ENCODE data around the gene BMP6. TPM values are rescaled to one million over a fixed set of nuclear protein-coding genes. Genes with fewer than 3 reads are reported as not detected.

The BMP6 gene
- total RNA-seq, 1 donor from 2014 or later = 2.6 TPM

DNA sequence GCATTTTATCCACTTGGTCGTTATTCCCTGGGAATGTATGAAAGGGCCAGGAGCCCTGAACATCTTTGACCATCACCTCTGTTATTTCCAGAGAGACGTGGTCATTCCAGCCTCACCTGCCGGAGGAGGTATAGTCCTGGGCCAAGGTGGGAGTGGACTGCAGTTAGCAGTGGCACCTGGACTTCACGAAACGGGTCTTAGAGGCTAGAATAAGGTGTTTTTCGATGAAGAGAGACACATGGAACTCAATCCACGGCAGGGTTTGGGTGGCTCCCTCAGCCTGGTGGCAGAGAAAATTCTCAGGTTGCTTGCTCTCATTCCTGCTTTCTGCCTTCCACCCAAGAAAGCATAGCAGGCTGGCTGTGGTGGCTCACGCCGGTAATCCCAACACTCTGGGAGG is 48.0 kb downstream of the BMP6 start:
- no peak for ATAC-seq (ENCODE audit: poor library complexity)
- DNase-seq = no peak
- intact Hi-C loops (cut with DNase I) = no loop called here

DNA sequence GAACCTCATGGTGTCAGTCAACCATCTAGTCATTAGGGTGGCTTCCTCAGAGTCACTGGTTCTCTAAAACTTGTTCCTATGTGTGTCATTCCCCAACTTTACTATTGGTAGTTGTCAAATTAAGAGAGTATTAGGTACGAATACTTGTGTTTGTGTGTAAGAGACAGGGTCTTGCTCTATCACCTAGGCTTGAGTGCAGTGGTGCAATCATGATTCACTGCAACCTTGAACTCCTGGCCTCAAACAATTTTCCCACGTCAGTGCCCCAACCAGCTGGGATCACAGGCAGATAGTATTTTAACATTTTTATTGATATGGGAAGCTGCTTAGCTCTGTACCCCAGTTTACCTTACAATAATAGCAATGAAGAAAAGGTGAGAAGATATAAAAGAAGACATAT is 50.6 kb downstream of the BMP6 start:
- ATAC-seq (ENCODE audit: poor library complexity) = no peak
- DNase-seq = no peak
- intact Hi-C loops (cut with DNase I) = no loop called here

DNA sequence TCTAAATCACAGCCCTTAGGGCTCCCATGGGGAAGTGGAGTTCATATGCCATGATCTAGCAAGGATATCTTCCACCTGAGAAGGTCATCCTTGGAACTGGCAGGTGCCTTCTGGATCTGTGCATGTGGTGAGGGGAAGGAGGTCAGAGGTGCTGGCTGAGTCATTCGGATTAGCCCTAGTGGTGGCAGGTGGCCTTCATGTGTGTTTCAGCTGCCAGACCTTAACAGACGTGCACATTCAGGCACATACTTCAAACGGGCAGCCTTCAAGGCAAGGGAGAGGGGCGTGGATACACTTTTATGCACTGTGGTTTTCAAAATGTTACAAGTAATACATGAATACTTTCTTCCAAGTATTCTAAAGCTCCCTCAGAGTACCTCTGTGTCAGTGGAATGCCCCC is 51.2 kb downstream of the BMP6 start:
- ATAC-seq (ENCODE audit: poor library complexity) = no peak
- DNase-seq = no peak
- intact Hi-C loops (cut with DNase I) = no loop called here

DNA sequence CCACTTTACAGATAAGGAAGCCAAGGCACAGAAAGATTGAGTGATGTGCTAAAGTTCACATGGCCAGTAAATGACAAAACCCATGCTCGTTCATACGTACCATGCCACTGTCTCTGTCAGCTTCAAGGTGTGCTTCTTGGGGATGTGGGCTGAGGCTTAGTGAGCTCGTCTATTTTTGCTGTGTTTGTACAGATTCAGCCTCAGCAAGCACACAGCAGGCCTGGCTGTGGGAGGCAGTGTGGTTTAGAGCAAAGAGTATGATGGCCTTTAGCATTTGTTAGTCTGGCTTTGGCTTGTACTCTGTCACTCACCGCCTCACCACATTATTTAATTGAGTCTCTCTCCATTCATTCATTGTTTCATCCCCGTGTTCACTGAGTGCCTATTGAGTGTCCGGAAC is 55.3 kb downstream of the BMP6 start:
- intact Hi-C loops (cut with DNase I) = no loop called here
- no peak for ATAC-seq (ENCODE audit: poor library complexity)
- DNase-seq = no peak

DNA sequence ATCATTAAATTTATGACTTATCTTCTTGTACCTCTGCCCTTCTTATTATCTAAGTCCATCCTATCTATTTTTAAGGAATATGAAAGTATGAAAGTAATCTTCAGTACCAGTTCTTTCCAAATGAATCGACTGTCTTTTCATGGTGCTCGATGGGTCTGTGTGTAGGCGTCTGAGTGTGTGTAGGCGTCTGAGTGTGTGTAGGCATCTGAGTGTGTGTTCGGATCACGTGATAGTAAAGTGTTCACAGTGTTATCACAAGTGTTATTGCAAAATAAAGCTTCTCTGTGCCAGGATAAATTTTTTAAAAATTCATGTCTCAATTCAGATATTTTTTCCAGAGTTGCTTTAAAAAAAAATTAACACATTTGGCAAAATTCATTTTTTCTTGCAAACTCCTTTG is 58.3 kb downstream of the BMP6 start:
- intact Hi-C loops (cut with DNase I) = no loop called here
- no peak for DNase-seq
- no peak for ATAC-seq (ENCODE audit: poor library complexity)

DNA sequence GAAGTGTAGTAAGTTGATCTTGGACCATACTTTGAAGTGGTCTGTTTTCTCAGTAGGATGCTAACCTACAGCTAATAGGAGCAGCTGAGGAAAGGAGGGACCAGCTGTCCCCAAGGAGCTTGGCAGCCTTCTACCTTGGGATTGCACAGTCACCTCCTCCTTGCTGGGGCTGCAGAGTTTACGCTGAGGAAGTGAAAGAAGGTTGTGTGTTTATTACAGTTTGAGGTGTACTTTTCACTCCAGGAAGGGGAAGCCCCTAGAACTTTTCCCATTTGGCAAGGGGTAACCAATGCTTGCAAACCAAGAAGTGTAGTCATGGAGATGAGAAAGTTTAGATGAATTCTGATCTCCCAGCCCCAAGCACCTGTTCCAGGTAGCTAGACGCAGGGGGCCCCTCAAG is 58.8 kb downstream of the BMP6 start:
- ATAC-seq (ENCODE audit: poor library complexity) (no peak), DNase-seq (no peak)
- intact Hi-C loops (cut with DNase I) = no loop called here

DNA sequence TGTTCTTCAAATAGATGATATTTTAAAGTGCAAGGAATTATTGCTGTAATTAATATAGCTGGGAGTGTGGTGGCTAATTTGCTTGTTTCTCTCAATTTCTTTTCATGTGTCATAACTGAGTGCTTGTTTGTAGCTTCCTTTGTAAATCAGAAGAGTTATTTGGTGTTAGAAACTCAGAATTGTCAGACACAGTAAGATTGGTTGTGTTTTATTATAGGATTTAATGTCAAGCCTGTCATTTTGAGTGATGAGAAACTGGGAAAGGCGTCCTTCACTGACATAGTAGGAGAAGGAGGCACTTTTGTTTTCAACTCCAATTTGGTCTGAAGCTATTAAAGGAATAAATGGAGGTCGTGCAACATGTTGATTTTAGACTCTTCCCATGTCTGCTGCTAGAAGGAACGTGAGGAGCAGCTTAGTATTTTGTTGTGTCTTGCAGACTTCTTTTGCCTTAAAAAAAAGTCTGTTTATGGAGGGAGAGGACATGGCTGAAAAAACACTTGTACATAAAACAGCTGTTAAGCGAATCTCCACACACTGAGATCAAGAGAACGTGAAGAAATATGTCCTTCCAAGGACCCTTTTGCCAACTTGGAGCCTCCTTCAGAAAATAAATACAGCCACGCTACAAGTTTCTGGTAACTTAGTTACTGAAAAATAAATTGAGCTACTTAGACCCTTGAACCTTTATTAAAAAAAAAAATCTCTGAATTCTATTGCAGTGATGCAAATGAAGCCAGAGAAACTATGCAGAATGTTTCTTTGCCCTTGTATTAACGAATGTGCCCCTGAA is 59.5 kb downstream of the BMP6 start:
- DNase-seq (no peak), ATAC-seq (ENCODE audit: poor library complexity) (peak; percentile 63)
- intact Hi-C loops (cut with DNase I) = no loop called here

DNA sequence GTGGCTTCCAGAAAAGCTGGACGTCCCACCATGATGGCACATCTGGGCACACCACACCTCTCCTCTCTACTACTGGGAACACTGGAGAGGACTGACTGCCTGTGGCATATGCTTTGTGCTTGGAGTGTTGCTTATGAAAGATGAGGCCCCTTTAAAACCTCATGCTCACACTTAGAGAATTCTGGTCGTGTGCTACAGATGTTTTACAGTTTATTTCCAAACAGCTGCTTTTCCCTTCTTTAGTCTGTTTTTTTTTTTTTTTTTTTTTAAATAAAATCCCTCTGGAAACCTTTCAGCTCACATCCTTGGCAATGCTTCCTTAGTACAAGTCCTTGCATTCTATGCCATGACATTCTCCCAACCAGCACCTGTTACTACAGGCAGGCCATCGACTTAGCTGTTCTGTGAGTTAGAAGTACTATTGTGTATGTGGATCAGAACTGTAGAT is 60.3 kb downstream of the BMP6 start:
- intact Hi-C loops (cut with DNase I) = no loop called here
- ATAC-seq (ENCODE audit: poor library complexity) (peak; percentile 68), DNase-seq (no peak)

DNA sequence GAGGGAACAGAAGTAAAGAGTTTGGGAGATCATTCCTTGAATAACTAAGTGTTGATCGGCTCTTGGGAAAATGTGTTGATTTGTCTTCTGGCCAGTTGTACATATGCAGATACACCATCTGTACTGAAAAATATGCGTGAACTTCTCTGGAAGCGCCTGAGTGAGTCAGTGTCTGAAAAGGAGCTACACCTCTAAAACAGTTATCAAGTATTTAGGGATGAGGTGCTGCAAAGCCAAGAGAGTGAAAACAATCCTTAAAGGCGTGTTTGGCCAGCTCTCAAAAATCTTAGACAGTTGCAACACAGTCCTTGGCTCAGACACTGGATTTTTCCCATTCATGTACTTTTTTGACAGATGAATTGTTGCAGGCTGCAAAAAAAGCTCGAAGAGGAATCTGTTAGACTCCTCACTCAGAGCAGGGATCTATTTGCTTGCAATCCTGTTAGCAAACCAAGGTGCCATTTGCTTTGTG is 61.3 kb downstream of the BMP6 start:
- intact Hi-C loops (cut with DNase I) = no loop called here
- DNase-seq (no peak), ATAC-seq (ENCODE audit: poor library complexity) (peak; percentile 82)

DNA sequence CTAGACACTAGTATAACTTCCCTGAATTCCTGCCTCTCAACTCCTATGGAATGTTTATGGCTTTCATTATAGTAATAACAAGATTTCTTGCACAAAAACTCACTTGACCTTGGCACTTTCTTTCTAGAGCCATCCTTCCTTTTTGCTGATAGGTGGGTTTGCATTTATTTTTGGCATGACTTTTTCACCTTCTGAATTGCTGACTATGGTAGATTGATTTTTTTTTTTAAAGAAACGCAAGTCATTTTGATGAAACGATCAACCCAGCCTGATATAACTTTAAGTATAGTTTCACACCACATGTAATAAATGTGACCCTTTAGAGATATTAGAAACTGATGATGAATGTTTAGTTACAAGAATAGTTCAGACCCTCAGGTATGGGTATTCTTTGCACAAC is 61.8 kb downstream of the BMP6 start:
- ATAC-seq (ENCODE audit: poor library complexity) = no peak
- intact Hi-C loops (cut with DNase I) = no loop called here
- no peak for DNase-seq

DNA sequence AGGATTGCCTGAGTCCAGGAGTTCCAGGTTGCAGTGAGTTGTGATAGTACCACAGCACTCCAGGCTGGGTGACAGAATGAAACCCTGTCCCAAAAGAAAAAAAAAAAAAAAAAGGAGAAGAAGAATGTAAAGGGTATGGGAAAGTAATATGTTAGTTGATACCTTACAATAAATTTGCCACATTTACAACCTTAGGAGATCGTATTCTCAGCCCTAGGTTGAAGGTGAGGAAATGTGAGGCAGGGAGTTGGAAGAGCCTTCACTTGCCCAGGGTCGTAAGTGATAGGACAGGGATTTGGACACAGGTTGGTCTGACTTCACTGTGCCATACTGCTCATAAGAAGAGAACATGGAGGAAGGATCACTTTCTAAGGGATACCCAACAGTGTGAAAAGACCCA is 68.6 kb downstream of the BMP6 start:
- intact Hi-C loops (cut with DNase I) = no loop called here
- no peak for ATAC-seq (ENCODE audit: poor library complexity)
- DNase-seq = no peak

DNA sequence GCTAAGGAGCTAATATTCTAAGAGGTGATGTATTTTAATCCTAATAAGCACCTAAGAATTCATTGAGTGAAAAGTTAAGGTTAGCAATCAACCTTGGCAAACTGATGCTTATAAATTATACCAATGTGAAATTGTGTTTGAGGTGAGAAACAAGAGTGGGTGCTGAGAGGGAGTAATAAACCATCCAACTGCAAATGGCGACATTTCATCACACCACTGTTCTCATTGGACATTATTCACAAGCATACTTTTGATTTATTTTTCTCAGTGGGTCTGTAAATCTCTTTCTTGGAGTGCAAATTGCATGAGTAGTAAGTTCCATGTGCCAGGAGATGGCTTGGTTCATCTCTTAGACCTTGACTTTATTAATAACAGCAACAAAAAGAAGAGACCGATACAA is 71.5 kb downstream of the BMP6 start:
- no peak for DNase-seq
- intact Hi-C loops (cut with DNase I) = no loop called here
- no peak for ATAC-seq (ENCODE audit: poor library complexity)

DNA sequence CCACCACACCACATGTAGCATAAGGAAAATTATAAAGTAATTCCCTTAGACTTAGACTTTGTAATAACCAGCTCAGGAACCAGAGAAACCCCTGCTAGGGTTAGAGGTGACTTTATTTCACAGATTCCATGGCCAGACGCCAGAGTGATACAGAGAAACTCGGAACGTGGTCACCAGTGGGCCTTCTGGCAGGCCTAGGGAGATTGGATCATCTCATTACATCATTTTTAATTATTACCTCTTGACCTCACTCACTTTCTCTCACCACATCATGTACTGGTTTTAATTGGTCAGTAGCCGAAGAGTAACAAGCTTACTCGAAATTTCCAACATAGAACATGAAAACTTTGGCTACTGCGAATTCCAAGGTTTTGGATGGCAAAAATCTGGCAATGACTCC is 72.9 kb downstream of the BMP6 start:
- ATAC-seq (ENCODE audit: poor library complexity) (no peak), DNase-seq (no peak)
- intact Hi-C loops (cut with DNase I) = no loop called here

DNA sequence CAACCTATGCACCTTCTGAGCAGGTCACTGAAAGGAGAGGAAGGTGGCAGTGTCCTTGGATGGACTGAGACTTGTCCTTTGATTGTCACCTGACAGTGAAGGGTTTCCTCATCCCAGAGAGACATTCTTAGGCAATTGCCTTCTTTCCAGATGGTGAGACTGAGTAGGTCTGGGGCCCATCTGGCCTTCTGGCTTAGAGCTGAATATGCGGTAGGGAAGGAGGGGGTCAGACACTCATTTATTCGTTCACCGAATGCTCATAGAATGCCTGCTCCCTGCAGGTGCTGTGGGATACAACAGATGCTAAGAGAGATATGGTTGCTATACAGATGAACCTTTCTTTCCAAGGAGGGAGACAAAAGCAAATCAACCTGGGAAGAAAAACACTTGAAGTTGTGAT is 76.8 kb downstream of the BMP6 start:
- no peak for DNase-seq
- ATAC-seq (ENCODE audit: poor library complexity) = no peak
- intact Hi-C loops (cut with DNase I) = no loop called here

DNA sequence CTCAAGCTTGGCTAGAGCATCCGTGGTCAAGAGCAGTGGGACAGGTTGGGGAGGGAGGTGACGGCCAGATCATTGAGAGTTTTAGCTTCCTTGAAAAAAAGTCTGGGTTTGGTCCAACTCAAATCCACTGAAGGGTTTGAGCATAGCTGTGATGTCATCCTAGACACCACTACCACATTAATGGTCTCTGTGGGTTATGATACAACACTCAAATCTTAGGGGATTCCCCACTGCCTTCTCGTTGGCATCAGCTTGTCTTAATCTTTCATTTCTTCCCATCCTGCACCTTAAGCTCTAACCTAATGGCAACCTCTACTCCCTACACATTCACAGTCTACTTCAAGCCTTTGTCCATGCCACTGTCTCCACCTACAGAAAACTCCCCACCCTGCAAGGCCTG is 77.3 kb downstream of the BMP6 start:
- ATAC-seq (ENCODE audit: poor library complexity) = no peak
- intact Hi-C loops (cut with DNase I) = no loop called here

DNA sequence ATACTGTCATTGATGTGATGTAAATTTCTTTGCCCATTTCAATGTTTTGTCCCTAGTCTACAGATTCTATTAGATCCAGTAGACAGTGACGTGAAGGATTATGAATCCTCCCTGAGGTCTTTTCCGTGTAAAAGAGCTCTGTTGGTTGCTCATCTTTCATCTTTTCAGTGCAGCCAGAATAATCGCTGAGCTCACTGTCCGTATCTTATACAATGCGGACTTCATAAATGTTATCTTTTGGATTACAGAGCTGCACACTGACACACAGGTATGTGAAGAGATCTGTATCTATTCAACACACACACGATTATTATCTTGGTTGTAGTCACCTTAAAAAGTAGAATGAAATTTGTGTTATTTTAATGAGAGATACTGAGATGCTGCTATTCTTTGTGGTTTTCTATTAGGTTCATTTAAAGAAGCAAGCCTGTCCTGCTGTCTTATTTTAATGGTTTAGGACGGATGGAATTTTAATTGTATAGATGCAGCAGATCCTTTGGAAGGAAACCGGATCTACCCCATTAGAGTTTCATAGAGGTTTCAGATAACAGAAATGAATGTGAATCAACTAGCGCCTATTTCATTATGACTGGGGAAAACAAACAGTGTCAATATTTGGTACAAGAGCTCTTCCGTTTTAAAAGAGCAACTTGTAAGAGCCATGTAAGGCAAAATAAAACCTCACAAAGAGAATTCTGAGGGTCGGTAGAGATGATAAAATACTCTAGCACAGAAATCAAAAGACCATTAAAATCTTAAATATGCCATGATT is 79.4 kb downstream of the BMP6 start:
- DNase-seq (no peak), ATAC-seq (ENCODE audit: poor library complexity) (no peak)
- intact Hi-C loops (cut with DNase I) = no loop called here

More for the DNA sequence above, 77.3 kb downstream of the BMP6 start:
- no peak for DNase-seq

DNA sequence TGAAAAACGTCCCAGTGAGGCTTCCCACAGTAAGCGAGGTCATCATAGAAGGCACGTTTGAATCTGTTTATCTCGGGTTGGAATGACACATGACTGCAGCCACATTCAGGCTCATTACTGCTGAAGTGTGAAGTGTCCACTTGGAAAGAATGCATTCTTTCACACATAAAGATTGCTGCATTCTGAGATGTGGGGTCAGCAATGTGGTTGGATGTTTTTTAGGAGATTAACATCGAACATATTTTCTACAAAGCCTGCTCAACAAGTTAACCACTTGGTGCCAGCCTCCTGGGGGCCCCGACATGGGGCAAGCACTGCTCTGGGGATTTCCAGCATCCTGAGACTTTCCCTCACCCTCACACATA is 79.9 kb downstream of the BMP6 start:
- no peak for ATAC-seq (ENCODE audit: poor library complexity)
- no peak for DNase-seq
- intact Hi-C loops (cut with DNase I) = no loop called here

DNA sequence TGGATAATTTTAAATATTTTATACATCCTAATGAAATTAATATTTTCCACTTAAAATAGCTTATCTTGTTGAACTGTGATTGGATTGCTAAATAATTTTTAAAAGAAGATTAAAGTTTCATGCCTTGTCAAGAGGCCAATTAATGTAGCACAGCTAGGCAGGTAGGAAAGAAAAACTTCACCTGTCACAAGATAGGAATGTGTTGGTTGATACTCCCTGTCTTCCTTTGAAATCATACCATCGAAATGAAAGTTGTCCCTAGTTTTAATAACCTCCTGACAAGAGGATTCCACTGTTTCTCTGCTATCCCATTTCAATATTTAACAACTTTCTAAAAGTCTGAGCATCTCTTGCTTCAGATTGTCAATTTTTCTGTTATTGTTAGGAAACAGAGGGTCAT is 80.8 kb downstream of the BMP6 start:
- no peak for DNase-seq
- intact Hi-C loops (cut with DNase I) = no loop called here
- ATAC-seq (ENCODE audit: poor library complexity) = no peak

DNA sequence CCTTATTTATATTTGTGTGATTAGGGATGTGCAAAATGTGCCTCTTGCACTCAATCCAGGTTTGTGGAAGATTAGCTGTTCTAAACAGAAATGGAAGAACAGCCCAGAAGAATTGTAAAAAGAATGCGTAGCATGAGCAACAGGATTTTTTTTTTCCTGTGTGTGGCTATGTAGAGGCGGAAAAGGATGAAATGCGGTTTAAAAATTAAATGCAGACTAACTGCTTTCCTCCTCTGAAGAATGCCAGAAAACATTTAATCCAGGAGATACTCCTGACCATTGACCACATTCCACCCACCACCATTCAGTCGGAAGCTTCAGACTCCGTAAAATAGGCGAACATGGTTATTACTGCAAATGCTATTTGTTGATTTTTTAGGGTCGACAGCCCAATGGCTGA is 83.4 kb downstream of the BMP6 start:
- ATAC-seq (ENCODE audit: poor library complexity) (no peak), DNase-seq (no peak)
- intact Hi-C loops (cut with DNase I) = no loop called here

DNA sequence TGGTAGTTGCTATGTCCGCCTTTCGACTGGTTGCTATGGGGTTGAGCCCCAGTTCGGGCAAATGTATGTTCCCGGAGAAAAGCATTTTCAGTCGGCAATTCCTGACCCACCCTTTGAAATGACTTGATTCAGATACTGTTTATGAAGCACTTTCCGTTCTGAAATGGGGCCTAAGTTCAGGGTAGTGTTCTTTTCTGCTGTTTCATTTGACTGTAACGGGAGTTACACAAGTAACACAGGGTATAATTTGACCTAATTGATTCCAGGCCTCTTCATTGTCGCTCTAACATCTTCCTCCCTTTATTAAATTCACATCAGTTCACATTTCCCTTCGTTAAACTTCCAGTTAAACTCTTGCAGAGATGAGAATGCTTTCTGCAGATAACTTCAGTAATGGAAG is 85.5 kb downstream of the BMP6 start:
- DNase-seq (no peak), ATAC-seq (ENCODE audit: poor library complexity) (no peak)
- intact Hi-C loops (cut with DNase I) = no loop called here
